ENCODE measurements around the gene KLHL29.

The KLHL29 gene

GRCh38 chr2:23497536-23497935 is 112.6 kb downstream of the KLHL29 start:
- no peak for DNase-seq

GRCh38 chr2:23498943-23499342 is 114.0 kb downstream of the KLHL29 start:
- no peak for DNase-seq

GRCh38 chr2:23499439-23499838 is 114.5 kb downstream of the KLHL29 start:
- DNase-seq = no peak

- no peak for DNase-seq
Measured at GRCh38 chr2:23500836-23501235, 115.9 kb downstream of the KLHL29 start.

- DNase-seq = no peak
Measured at GRCh38 chr2:23502096-23502495, 117.1 kb downstream of the KLHL29 start.

- no peak for DNase-seq
Measured at GRCh38 chr2:23503097-23503496, 118.1 kb downstream of the KLHL29 start.

GRCh38 chr2:23503682-23504081 is 118.7 kb downstream of the KLHL29 start:
- no peak for DNase-seq

GRCh38 chr2:23504591-23504990 is 119.6 kb downstream of the KLHL29 start:
- DNase-seq = no peak

GRCh38 chr2:23505218-23505983 is 120.4 kb downstream of the KLHL29 start:
- DNase-seq = no peak

- no peak for DNase-seq
Measured at GRCh38 chr2:23505984-23506380, 121.0 kb downstream of the KLHL29 start.

- DNase-seq = no peak
Measured at GRCh38 chr2:23506531-23507266, 121.7 kb downstream of the KLHL29 start.

- DNase-seq = no peak
Measured at GRCh38 chr2:23507267-23508065, 122.5 kb downstream of the KLHL29 start.

GRCh38 chr2:23508066-23508390 is 123.0 kb downstream of the KLHL29 start:
- DNase-seq = no peak

GRCh38 chr2:23509103-23509502 is 124.1 kb downstream of the KLHL29 start:
- DNase-seq = no peak

- no peak for DNase-seq
Measured at GRCh38 chr2:23509596-23510292, 124.8 kb downstream of the KLHL29 start.

- no peak for DNase-seq
Measured at GRCh38 chr2:23510471-23510870, 125.5 kb downstream of the KLHL29 start.

- no peak for DNase-seq
Measured at GRCh38 chr2:23512778-23513177, 127.8 kb downstream of the KLHL29 start.

- no peak for DNase-seq
Measured at GRCh38 chr2:23513245-23513871, 128.4 kb downstream of the KLHL29 start.

- DNase-seq = no peak
Measured at GRCh38 chr2:23513872-23514793, 129.2 kb downstream of the KLHL29 start.

GRCh38 chr2:23516520-23517256 is 131.7 kb downstream of the KLHL29 start:
- no peak for DNase-seq
